H9 (cell line): ENCODE data around the gene HABP4. TPM values are rescaled to one million over a fixed set of nuclear protein-coding genes. Genes with fewer than 3 reads are reported as not detected.

Experiments used
- DNase-seq: peaks from one replicate; pipeline ENCODE4 v3.0.0-alpha.2; 2017
- H2AFZ ChIP-seq: one replicate; pipeline ENCODE4 v1.6.1; 2013; ENCODE audit warnings: mild to moderate bottlenecking, low read length, control low read depth, moderate library complexity
- H2AK5ac ChIP-seq: 2 replicates; pipeline ENCODE4 v1.6.1; 2013; ENCODE audit warnings: low read length, control low read depth, mixed read lengths; ENCODE audit not compliant: insufficient read length
- H2BK120ac ChIP-seq: one replicate; pipeline ENCODE4 v1.6.1; 2013; ENCODE audit warnings: low read depth, mild to moderate bottlenecking, low read length, control low read depth, inconsistent platforms; ENCODE audit not compliant: poor library complexity, severe bottlenecking
- H2BK12ac ChIP-seq: 2 replicates; pipeline ENCODE4 v1.6.1; 2013; ENCODE audit warnings: low read length, control low read depth, mixed read lengths, low read depth; ENCODE audit not compliant: insufficient read length
- H2BK15ac ChIP-seq: 2 replicates; pipeline ENCODE4 v1.6.1; 2013; ENCODE audit warnings: low read depth, low read length, control low read depth
- H2BK20ac ChIP-seq: one replicate; pipeline ENCODE4 v1.6.1; 2013; ENCODE audit warnings: low read depth, mild to moderate bottlenecking, low read length, control low read depth, inconsistent platforms; ENCODE audit not compliant: poor library complexity, severe bottlenecking
- H2BK5ac ChIP-seq: 2 replicates; pipeline ENCODE4 v1.6.1; 2013; ENCODE audit warnings: low read length, control low read depth, mixed read lengths; ENCODE audit not compliant: insufficient read length
- H3K14ac ChIP-seq: 2 replicates; pipeline ENCODE4 v1.6.1; 2013; ENCODE audit warnings: low read length, control low read depth; ENCODE audit not compliant: insufficient read depth
- H3K18ac ChIP-seq: 2 replicates; pipeline ENCODE4 v1.6.1; 2013; ENCODE audit warnings: low read depth, mild to moderate bottlenecking, mixed read lengths, low read length, control low read depth; ENCODE audit not compliant: insufficient read length
- H3K23ac ChIP-seq: 2 replicates; pipeline ENCODE4 v1.6.1; 2013; ENCODE audit warnings: low read length, control low read depth, mixed read lengths, low read depth; ENCODE audit not compliant: insufficient read length
- H3K23me2 ChIP-seq: 2 replicates; pipeline ENCODE4 v1.6.1; 2013; ENCODE audit warnings: low read depth, mild to moderate bottlenecking, mixed read lengths, low read length, control low read depth; ENCODE audit not compliant: insufficient read length, poor library complexity, severe bottlenecking
- H3K27ac ChIP-seq: 2 replicates; pipeline ENCODE4 v1.5.1; 2013; ENCODE audit warnings: low read length, control low read depth, mixed read lengths, low read depth; ENCODE audit not compliant: insufficient read length
- H3K27me3 ChIP-seq: 2 replicates; pipeline ENCODE4 v1.6.1; 2013; ENCODE audit warnings: low read length, control low read depth, inconsistent platforms; ENCODE audit not compliant: insufficient read depth
- H3K4ac ChIP-seq: 2 replicates; pipeline ENCODE4 v1.6.1; 2013; ENCODE audit warnings: low read depth, mild to moderate bottlenecking, control low read depth, inconsistent platforms, low read length, moderate library complexity
- H3K4me1 ChIP-seq: 2 replicates; pipeline ENCODE4 v1.6.1; 2013; ENCODE audit warnings: low read length, control low read depth, inconsistent platforms; ENCODE audit not compliant: insufficient read depth
- H3K4me2 ChIP-seq: 2 replicates; pipeline ENCODE4 v1.6.1; 2013; ENCODE audit warnings: low read length, control low read depth, mixed read lengths; ENCODE audit not compliant: insufficient read length, insufficient read depth
- H3K56ac ChIP-seq: 2 replicates; pipeline ENCODE4 v1.6.1; 2013; ENCODE audit warnings: low read depth, mild to moderate bottlenecking, mixed read lengths, low read length, control low read depth; ENCODE audit not compliant: insufficient read length
- H3K79me1 ChIP-seq: 2 replicates; pipeline ENCODE4 v1.6.1; 2013; ENCODE audit warnings: low read depth, mild to moderate bottlenecking, moderate library complexity, low read length, control low read depth, inconsistent platforms; ENCODE audit not compliant: insufficient read depth, poor library complexity, severe bottlenecking
- H3K79me2 ChIP-seq: 2 replicates; pipeline ENCODE4 v1.6.1; 2013; ENCODE audit warnings: low read length, control low read depth, inconsistent platforms; ENCODE audit not compliant: insufficient read depth
- H3K9ac ChIP-seq: 2 replicates; pipeline ENCODE4 v1.6.1; 2013; ENCODE audit warnings: low read length, control low read depth, mixed read lengths; ENCODE audit not compliant: insufficient read length; ENCODE audit errors: extremely low read depth
- H3K9me3 ChIP-seq: one replicate; pipeline ENCODE4 v1.6.1; 2013; ENCODE audit warnings: low read depth, low read length, inconsistent platforms; ENCODE audit not compliant: control insufficient read depth
- H3T11ph ChIP-seq: one replicate; pipeline ENCODE4 v1.6.1; 2013; ENCODE audit warnings: mild to moderate bottlenecking, low read length, control low read depth, inconsistent platforms
- H4K20me1 ChIP-seq: one replicate; pipeline ENCODE4 v1.6.1; 2013; ENCODE audit not compliant: control insufficient read depth, insufficient read length, insufficient read depth
- H4K5ac ChIP-seq: 2 replicates; pipeline ENCODE4 v1.6.1; 2013; ENCODE audit warnings: low read depth, mild to moderate bottlenecking, mixed read lengths, low read length, control low read depth; ENCODE audit not compliant: insufficient read length
- H4K8ac ChIP-seq: replicated peaks from 2 replicates; pipeline ENCODE4 v1.6.1; 2013; ENCODE audit warnings: low read length, control low read depth, mixed read lengths, low read depth; ENCODE audit not compliant: insufficient read length
- H4K91ac ChIP-seq: 2 replicates; pipeline ENCODE4 v1.6.1; 2013; ENCODE audit warnings: low read depth, mild to moderate bottlenecking, moderate library complexity, mixed read lengths, low read length, control low read depth; ENCODE audit not compliant: insufficient read length
- H3K27ac Mint-ChIP-seq, 3 experiments: 2 replicates in 2 of 3; 3 replicates in 1 of 3; pipeline ENCODE4 v1.8.0; 2020 to 2021; ENCODE audit warnings: mixed read lengths in 3 of 3, mild to moderate bottlenecking in 1 of 3, moderate library complexity in 1 of 3
- H3K27me3 Mint-ChIP-seq: 2 replicates; pipeline ENCODE4 v1.8.0; 2021; ENCODE audit warnings: low read depth, mild to moderate bottlenecking, moderate library complexity, mixed read lengths
- H3K36me3 Mint-ChIP-seq, 3 experiments: 2 replicates in 2 of 3; 3 replicates in 1 of 3; pipeline ENCODE4 v1.8.0; 2020 to 2021; ENCODE audit warnings: low read depth in 3 of 3, mixed read lengths in 3 of 3; ENCODE audit not compliant: insufficient read depth in 1 of 3
- H3K4me1 Mint-ChIP-seq, 2 experiments: 2 replicates each; pipeline ENCODE4 v1.8.0; 2020; ENCODE audit warnings: mixed read lengths in 2 of 2
- H3K4me3 Mint-ChIP-seq, 2 experiments: 2 replicates in 1 of 2; 3 replicates in 1 of 2; pipeline ENCODE4 v1.8.0; 2020 to 2021; ENCODE audit warnings: mild to moderate bottlenecking in 2 of 2, mixed read lengths in 2 of 2, moderate library complexity in 1 of 2
- H3K9me3 Mint-ChIP-seq, 2 experiments: 2 replicates in 1 of 2; 3 replicates in 1 of 2; pipeline ENCODE4 v1.8.0; 2020; ENCODE audit warnings: mild to moderate bottlenecking in 2 of 2, mixed read lengths in 2 of 2, moderate library complexity in 1 of 2
- WGBS: extraction: QIAGEN DNeasy Blood & Tissue Kit; methylation state at CpG from one replicate; pipeline ENCODE4 v1.1.7; 2013; ENCODE audit warnings: missing lambda C conversion rate, low lambda C conversion rate, mixed read lengths; ENCODE audit not compliant: insufficient read length; ENCODE audit errors: extremely low coverage; 5-methylcytosine and 5-hydroxymethylcytosine counted together
- total RNA-seq: library from RNA; stranded (reverse); gene quantifications from 2 replicates; pipeline ENCODE4 v1.2.1, GENCODE V29; 2021
- TF ChIP-seq, protein P1 (sequence below): fragments of 200-600 bp; sonication (generic); conservative IDR thresholded peaks from 3 replicates; pipeline ENCODE4 v1.8.0; 2021; ENCODE audit warnings: antibody characterized with exemption, mild to moderate bottlenecking

Gene HABP4
- total RNA-seq, 1 experiment from 2014 or later, result 7.5 TPM

DNA sequence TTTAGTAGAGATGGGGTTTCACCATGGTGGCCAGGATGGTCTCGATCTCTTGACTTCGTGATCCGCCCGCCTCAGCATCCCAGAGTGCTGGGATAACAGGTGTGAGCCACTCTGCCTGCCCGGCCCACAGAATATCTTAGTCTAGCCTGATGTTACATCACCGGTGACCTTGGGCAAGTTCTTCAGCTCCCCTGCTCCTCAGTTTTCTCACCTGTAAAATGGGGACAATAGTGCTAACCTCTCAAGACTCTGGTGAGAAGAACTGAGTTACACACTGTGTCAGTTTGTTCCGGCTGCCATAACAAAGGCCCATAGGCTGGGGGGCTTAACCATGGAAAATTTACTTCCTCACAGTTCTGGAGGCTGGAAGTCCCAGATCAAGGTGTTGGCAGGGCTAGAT, 12.5 kb upstream of the HABP4 start:
- Histone ChIP-seq H3K9ac (no peak overlapping the region), H3K18ac (no peak overlapping the region), H3K27ac (no peak overlapping the region), H2BK12ac (no peak overlapping the region), H3K79me2 (no peaks in the 10 kb centered on the region), H3T11ph (no peak overlapping the region), H2BK20ac (no peak overlapping the region), H3K23ac (no peak overlapping the region), H3K23me2 (no peaks in the 10 kb centered on the region), H3K27me3 (no peaks in the 10 kb centered on the region), H4K8ac (no peak overlapping the region), H3K56ac (no peak overlapping the region), H2AK5ac (no peak overlapping the region), H3K4me2 (no peak overlapping the region), H3K9me3 (no peaks in the 10 kb centered on the region), H2AFZ (no peak overlapping the region), H2BK15ac (no peak overlapping the region), H4K20me1 (no peaks in the 10 kb centered on the region), H3K4me1 (no peaks in the 10 kb centered on the region), H4K5ac (no peak overlapping the region), H3K79me1 (no peaks in the 10 kb centered on the region), H3K4ac (no peak overlapping the region), H2BK5ac (no peak overlapping the region), H2BK120ac (no peak overlapping the region), H3K14ac (no peak overlapping the region), H4K91ac (no peak overlapping the region)
- Mint-ChIP-seq H3K27ac (no peak overlapping the region), H3K4me1 (no peaks in the 10 kb centered on the region), H3K36me3 (no peaks in the 10 kb centered on the region), H3K27me3 (no peaks in the 10 kb centered on the region; the same call in 1 of the 2 replicates), H3K9me3 (no peaks in the 10 kb centered on the region), H3K4me3 (no peak overlapping the region)
- WGBS, result no CpG with 5 or more reads among the region's 7 CpGs
- no peak for DNase-seq
- TF ChIP-seq, protein P1, sequence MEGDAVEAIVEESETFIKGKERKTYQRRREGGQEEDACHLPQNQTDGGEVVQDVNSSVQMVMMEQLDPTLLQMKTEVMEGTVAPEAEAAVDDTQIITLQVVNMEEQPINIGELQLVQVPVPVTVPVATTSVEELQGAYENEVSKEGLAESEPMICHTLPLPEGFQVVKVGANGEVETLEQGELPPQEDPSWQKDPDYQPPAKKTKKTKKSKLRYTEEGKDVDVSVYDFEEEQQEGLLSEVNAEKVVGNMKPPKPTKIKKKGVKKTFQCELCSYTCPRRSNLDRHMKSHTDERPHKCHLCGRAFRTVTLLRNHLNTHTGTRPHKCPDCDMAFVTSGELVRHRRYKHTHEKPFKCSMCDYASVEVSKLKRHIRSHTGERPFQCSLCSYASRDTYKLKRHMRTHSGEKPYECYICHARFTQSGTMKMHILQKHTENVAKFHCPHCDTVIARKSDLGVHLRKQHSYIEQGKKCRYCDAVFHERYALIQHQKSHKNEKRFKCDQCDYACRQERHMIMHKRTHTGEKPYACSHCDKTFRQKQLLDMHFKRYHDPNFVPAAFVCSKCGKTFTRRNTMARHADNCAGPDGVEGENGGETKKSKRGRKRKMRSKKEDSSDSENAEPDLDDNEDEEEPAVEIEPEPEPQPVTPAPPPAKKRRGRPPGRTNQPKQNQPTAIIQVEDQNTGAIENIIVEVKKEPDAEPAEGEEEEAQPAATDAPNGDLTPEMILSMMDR, result no peak
